Measurements from ENCODE around the gene STARD9.
"Not testable (repeated sequence)": the region's sequence is repeated elsewhere in the genome, so short reads cannot be mapped to it uniquely, and the experiment has no call there.

Gene STARD9

DNA sequence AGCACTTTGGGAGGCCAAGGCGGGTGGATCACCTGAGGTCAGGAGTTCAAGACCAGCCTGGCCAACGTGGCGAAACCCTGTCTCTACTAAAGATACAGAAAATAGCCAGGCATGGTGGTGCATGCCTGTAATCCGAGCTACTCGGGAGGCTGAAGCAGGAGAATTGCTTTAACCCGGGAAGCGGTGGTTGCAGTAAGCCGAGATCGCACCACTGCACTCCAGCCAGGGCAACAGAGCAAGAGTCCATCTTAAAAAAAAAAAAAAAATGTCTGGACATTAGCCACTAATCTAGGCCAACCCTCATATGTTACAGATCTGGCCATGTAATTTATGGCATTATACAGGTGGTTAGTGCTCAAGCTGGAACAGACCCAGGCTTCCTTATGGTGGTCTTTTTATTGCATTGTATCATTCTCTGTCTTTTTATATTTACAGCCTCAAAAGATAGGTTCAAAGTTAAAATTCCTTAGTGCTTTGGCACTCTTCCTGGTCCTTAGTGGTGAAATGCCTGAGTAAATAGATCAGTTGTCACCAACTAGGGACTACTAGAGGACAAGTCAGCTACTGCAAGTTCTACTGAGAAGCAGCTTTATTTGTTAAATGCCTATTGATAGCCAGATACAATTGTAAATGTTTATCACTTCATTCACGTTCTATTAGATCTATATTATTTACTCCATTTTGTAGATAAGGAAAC is 16.0 kb downstream of the STARD9 start:
- DNase-seq = no peak

DNA sequence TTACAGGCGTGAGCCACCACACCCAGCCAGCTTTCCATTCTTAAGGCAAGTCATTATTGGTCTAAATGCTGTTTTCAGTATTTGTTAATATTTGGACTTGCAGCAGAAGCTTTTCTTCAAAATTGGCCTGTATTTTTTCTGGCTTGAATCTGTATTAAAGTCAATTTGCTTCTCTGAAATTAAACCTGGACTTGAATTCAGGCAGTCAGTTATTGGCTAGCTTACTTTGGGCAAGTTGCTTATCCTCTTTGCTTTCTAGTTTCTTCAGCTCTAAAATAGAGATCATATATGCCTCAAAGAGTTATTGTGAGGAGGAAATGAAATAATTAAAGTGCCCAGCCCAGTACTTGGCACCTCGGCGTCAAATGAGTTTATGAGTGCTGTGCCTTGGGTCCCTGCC is 17.3 kb downstream of the STARD9 start:
- DNase-seq = no peak

DNA sequence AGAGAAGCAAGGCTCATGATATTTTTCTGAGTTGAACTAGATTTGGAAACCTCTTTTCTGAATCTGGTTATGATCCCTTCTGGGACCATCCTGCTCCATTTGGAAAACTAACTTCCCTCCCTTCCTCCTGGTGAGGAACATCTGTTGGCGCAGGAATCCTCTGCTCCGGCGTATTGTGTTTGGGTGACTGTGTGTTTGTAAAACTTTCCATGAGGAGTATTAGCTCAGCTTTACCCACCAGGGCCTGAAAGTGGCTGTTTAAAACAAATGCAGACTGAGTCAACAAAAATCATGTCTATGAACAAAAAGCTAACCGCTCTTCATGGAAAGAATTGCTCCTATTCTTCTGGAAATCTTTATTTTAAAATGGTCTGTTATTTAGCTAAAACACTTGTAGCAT is 17.7 kb downstream of the STARD9 start:
- no peak for DNase-seq

DNA sequence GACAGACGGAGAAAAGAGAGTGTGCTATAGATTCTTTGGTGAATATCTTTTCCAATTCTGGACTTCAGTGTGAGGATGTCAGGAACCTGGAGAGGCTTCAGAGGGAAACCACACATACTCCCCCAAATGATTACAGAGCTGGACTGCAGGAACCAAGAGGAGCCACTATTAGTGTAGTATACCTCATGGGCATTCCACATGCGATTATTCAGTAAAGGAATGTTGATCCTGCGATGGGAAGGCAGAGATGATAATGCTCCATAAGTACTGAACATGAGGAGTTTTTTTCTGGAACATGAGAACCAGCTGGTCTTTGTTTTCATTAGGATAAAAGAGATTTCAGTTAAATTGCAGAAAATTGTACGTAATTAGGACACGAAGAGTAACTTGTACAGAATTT is 18.7 kb downstream of the STARD9 start:
- DNase-seq = no peak

DNA sequence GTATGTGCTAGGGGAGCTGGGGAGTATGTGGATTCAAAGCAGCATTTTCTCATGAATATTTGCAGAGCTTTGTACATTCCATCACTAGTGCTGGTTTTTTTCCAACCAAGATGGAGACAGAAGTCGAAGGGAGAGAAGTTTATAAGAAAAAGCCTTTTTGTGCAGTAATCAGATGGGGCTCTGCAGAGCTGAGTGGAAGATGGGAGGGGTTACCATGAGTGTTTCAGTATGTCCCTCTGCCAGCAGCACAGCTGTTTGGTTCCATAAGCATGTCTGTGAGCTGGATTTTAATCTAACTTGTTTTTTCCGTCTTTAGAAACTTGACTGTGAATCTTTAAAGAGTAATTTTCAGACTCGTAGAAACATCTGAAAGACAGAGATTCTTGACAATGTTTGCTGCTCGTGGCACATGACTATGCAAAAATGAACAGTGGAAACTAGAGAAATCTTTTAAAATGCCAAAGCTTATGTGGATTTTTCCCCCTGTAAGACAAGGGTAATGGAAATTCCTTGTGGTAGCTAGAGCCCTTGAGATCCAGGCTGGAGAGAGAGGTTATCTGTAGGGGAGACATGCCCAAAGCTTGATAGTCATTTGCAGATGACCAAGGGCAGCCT is 20.3 kb downstream of the STARD9 start:
- DNase-seq = no peak

DNA sequence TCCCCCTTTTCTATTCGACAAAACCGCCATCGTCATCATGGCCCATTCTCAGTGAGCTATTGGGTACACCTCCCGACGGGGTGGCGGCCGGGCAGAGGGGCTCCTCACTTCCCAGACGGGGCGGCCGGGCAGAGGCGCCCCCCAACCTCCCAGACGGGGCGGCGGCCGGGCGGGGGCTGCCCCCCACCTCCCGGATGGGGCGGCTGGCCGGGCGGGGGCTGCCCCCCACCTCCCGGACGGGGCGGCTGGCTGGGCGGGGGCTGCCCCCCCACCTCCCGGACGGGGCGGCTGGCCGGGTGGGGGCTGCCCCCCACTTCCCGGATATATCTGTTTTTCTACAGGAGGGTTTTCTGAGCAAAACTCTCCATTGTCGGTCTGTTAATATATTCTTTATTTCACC is 25.9 kb downstream of the STARD9 start:
- not testable (repeated sequence) for DNase-seq

DNA sequence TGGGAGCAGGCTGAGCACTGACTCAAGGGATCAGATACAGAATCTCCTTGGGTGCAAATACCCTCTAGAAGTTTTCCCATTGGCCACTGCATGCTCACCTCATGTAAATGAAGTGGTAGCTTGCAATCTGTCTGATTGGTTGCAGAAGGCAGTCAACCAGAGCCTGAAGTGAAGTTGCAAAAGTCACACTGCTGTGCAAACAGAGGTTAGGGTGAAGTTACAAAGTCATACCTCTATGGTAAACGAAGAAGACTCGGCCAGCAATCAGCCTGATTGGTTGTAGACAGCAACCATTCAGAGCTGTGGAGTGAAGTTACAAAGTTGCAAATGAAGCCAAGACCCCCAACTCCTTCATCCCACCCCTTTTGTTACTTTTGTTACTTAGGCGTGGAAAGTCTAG is 27.1 kb downstream of the STARD9 start:
- DNase-seq = no peak

DNA sequence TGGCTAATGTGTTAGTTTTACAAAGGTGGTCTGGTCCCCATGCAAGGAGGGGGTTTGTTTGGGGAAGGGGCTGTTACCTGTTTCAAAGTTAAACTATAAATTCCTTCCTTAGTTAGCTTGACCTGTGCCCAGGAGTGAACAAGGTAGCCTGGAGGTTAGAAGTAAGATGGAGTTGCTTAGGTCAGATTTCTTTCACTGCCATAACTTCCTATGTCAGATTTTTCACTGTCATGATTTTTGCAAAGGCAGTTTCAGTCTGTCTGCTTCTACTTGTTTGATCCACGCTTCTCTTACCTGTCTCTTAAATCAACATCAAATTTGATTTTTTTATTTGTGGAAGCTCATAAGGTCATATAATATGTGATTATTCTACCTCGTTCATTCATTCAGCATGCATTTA is 28.6 kb downstream of the STARD9 start:
- DNase-seq = no peak

DNA sequence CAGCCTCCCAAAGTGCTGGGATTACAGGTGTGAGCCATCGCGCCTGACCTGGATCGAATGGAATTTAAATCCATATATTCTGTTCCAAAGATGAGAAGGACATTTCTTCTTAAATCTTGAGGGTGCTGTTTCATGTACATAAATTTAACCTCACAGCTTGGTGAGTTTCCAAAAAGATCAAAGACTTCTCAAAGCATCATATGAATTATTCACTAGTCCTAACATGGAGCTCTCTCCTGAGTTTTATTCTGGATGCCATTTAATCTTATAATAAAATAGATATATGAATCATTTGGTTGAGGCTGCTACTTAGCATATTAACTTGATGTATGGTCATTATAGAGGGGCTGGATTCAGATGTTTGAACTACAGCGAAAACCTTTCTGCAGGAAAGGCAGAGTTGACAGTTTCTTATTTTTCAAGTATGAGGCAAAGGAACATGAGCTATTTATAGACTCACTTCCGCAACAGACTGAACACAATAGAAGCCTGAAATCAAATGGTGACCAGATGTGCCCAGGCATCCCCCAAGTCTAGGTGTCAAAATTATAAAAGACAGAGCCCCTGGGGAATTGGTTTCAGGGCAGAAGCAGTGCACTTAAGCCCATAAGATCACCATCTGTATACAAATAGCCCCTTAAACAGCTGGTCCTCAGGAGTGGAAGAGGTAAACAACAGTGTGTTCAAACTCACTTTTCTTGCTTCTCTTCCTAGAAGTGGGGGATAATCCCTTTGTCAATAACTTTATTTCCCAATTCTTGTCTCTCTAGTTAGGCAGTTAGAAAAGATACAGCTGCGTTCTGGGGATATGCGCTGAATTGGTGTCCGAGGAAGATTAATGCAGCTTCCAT is 29.7 kb downstream of the STARD9 start:
- DNase-seq = peak; percentile 68

DNA sequence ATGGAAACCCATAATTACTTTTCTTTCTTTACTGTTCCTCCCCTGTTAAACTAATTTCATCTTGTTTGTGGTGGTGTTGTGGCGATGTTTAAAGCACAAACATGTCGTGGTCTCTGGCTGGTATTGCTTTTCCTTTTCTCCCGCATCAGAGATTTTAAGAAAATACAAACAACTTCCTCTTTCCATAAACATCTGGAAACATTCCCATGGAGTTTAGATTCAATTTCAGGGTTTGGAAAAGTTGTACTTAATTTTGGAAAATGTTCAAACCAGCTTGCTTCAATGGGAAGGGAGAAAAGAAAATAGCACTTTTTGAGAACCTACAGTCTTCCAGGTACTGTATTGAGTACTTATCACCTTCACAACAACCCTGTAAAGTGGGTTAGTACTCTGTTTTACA is 30.4 kb downstream of the STARD9 start:
- DNase-seq = no peak

DNA sequence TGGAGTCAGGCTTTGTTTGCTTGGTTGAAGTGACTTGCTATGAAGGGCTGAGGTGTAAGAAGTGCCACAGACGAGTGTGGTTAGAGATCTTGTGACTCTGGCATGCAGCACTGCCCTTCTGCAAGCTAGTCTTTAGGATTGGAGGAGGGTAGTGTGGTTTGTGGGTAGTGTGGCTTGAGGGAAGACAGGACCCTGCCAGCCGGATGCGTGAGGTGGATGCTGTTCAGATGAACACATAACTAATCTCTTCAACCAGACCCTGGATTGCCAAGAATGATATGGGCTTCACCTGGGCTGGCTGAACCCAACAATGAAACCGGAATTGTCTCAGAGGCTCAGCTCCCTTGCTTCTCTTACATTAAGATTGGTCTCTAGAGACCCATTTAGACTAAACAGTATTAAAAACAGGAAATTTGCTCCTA is 32.7 kb downstream of the STARD9 start:
- no peak for DNase-seq

DNA sequence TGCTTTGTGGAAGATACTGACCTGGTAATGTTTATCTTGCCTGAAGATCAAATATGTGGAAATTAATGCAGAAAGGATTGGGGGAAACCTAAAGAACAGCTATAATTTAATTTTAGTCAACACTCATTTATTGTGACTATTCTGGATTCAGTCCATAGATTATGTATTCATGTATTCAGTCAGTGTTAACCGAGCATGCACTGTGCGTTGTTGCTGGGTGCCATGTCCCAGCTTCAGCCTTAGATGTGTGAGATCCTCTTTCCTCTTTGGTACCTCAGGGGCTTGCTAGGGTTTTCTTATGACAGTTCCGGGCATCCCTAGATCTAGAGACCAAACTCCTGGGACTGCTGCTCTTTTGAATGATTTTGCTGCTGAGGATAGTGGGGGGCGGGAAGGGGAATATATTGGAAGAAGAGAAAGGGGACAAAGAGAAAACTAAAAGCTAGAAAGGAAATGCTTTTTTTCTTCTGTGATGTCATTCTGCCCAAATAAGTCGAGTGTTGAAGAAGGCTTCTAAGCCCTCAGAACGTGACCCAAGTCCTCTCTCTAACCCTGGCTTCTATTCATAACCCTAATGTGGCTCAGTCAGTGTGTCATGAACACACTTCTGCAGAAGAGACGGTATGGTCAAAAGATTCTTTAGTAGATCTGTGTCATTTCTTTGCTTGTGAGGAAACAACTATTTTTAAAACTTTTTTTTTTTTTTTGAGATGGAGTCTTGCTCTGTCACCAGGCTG is 33.5 kb downstream of the STARD9 start:
- no peak for DNase-seq

DNA sequence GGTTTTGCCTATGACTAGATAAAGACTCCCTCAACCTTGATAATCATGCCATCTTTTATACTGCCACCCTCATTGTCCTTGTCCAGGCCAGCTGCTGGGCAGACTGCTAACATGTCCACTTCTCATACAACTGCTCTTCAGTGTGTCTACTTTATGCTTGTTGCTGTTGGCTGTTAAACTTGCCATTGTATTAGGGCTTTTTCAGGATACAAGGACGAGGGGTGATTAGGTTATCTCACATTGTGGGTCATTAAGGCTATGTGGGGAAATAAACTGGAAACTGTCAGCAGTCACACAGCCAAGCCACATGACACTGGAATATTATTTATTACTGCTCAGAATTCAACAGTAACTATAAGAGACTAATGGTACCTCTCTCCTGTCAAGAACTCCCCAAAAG is 36.1 kb downstream of the STARD9 start:
- no peak for DNase-seq

DNA sequence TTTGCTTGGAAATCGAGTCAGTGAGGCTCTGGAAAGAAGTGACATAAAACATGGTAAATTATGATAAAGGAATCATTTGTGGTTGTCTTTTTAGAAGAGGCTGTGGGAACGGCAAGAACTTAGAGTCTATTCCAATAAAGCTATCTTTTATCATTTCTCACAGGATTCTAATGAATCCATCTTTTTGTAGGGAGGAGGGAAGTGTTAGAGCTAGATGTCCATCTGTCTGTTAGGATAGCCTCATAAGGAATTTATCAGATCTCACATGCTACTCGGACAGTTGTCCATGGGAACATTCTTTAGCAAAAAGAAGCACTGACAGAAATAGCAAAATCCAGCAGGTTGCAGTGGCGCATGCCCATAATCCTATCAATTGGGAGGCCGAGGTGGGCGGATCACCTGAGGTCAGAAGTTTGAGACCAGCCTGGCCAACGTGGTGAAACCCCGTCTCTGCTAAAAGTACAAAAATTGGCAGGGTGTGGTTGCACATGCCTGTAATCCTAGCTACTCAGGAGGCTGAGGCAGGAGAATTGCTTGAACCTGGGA is 37.0 kb downstream of the STARD9 start:
- no peak for DNase-seq

DNA sequence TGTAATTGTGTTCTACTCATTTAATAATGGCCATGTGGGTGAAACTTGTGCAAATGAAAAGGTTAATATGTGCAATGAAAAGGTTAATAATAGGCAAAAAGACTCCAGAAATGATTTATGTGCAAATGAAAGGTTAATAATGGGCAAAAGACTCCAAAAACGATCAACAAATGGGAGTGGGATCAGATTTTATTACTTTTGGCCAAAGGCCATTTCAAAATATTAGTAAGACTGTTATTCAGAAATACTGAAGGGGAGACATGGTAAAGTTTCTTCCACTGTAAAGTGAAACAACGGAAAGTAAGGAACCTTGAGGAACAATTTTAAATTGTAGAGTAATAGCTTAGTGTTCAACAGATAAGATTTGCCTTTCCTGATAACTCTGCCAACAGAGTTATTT is 40.7 kb downstream of the STARD9 start:
- DNase-seq = no peak

DNA sequence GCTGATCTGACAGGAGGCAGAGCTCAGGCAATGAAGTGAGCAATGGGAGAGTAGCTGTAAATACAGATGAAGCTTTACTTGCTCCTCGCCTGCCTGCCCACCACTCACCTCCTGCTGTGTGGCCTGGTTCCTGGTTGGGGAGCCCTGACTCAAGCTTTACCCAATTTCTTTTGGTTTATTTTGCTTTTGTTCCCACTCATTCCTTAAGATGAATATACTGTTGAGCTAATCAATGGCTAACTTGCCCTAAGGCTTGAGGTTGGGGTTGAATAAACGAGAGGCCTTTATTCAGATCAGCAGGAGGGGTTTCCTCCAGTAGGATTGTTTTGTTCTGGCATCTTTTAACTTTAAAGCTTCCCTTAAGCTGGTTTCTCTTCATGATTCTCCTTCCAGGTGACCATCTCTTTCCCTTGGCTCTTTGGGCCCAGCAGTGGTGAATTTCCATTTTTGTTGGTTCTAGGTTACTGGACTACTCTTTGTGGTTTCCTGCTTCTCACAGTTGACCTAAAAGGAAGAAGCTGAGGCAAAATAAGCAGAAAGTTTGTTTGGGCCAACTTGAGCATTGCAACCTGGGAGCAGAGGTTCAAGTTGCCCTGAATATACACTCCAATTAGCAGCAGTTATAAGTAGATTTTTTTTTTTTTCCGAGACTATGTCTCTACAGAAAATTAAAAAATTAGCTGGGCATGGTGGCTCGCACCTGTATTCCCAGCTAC is 44.4 kb downstream of the STARD9 start:
- DNase-seq = no peak

DNA sequence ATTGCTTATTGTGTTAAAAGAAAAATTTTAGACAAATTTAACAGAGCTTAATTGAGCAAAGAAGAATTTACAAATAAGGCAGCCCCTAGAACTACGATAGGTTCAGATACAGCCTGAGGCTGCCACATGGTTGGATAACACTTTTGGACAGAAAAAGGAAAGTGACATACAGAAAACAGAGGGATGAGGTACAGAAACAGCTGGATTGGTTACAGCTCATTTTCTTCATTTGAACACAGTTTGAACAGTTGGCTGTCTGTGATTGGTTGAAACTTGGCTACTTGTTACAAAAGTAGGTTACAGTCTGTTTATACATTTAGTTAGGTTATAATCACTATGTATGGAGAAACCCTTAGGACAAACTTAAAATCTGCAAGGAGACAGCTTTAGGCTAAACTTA is 46.0 kb downstream of the STARD9 start:
- DNase-seq = no peak

DNA sequence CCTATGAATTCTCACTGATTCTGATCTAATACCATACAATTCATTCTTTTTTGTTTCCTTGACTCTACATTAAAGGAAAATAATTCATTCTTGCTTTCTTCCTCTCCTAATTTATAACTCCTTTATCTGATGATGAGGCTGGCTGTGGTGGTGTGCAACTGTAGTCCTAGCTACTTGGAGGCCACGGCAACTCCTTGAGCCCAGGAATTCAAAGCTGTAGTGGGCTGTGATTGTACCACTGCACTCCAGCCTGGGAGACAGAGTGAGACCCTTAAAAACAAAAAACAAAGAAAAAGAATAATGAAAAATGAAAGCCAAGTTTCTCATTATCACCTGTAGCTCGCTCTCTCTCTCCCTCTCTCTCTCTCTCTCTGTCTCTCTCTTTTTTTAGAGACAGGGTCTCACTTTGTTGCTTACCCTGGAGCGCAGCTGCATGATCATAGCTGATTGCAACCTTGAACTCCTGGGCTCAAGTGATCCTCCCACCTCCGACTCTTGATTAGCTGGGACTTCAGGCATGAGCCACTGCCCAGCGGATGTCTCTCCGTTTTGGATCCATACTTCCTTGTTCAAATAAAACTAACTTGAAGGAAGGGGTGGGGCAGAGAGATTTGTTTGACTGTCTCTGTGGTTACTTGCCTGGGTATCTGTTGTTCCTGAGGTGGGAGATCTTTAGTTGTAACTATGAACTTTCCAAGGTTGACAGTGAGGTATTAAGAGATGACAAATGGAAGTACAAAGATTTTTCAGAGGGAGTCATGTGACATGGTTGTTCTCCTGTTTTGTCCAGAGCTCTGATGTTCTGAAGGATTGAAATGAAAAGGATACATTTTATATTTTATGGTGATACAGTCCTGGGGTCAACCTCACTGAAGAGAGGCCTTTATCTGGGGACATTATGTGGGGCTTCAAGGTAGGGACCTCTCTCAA is 46.9 kb downstream of the STARD9 start:
- DNase-seq = peak; percentile 3

DNA sequence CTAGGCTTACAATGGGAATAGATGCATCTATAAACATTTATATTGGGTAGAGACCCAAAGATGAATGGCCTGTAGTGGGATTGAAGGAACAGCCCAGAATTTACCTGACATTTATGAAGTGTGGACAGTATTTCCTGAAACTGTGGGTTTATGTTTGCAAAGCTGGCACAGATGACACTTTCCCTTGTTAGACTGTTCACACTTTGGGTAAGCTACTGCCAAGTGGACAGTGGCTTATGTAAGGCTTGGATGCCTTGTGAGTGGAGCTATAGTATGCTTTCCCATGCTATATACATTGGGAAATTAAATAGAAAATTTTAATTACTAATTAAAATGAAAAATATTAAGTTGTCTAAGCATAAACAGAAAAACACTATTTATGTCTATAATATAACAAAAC is 48.5 kb downstream of the STARD9 start:
- no peak for DNase-seq

DNA sequence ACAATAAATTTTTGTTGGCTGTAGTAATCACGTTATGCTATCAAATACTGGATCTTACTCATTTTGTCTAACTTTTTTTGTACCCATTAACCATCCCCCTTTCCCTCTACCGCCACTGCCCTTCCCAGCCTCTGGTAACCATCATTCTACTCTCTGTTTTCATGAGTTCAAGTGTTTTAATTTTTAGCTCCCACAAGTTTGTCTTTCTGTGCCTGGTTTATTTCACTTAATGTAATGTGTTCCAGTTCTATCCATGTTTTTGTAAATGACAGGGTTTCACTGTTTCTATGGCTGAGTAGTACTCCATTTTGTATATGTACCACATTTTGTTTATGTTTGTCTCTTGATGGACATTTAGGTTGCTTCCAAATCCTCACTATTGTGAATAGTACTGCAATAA is 52.1 kb downstream of the STARD9 start:
- DNase-seq = no peak

DNA sequence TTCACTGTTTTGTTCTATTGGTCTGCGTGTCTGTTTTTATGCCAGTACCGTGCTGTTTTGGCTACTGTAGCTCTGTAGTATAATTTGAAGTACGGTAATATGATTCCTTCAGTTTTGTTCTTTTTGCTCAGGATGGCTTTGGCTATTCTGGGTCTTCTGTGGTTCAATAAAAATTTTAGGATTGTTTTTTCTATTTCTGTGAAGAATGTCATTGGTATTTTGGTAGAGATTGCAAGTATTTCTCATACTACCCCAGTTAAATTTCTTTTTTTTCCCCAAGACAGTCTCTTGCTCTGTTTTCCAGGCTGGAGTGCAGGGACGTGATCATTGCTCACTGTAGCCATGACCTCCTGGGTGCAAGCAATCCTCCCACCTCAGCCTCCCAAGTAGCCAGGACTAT is 53.4 kb downstream of the STARD9 start:
- DNase-seq = no peak

All from NCI-H2227 treated with DMSO at 0.1 percent for 48 hours (cell line).